A549 (cell line): ENCODE measurements around the gene CSNK1E. TPM values are rescaled to one million over a fixed set of nuclear protein-coding genes. Genes with fewer than 3 reads are reported as not detected.

Experiments used
- ATAC-seq, 2 experiments: fragments of 200-7000 bp in 1 of 2; fragments of >200 bp in 1 of 2; cut with Nextera tagmentation in 1 of 2; cut with Tn5 transposase in 1 of 2; 3 replicates each; pipeline versions ENCODE4 v1.8.0 to v1.9.1; 2018 to 2020; ENCODE audit warnings: mild to moderate bottlenecking in 1 of 2, moderate library complexity in 1 of 2
- CTCF ChIA-PET: fragments of 300-600 bp; sonication (Branson Sonifier 250); formaldehyde crosslinking; extraction: SDS; loops from one replicate; lab custom pipeline; 2021; ENCODE audit warnings: antibody characterized with exemption, inconsistent platforms; lab: Yijun Ruan, JAX
- POLR2A ChIA-PET: fragments of 350-600 bp; formaldehyde crosslinking; extraction: SDS; loops from one replicate; lab custom pipeline; 2021; ENCODE audit warnings: antibody characterized with exemption, inconsistent platforms; lab: Yijun Ruan, JAX
- DNase-seq, 2 experiments: peaks; one replicate each; pipeline versions ENCODE4 v3.0.0 to v3.0.0-alpha.2; 2011 to 2016; ENCODE audit warnings: low read depth in 1 of 2, low spot score in 1 of 2
- FAIRE-seq: peaks from 2 replicates; lab custom pipeline; 2011; peaks lifted over from hg19 to GRCh38; lab: Jason Lieb, UNC
- H3K27ac ChIP-seq, 2 experiments: fragments of >200 bp; sonication (Bioruptor Twin); formaldehyde crosslinking; 3 replicates each; pipeline ENCODE4 v1.5.1; 2016 to 2017
- H3K4me1 ChIP-seq: fragments of >200 bp; sonication (Bioruptor Twin); formaldehyde crosslinking; 3 replicates; pipeline ENCODE4 v1.6.1; 2016
- H3K4me2 ChIP-seq: fragments of >200 bp; sonication (Bioruptor Twin); formaldehyde crosslinking; 3 replicates; pipeline ENCODE4 v1.6.1; 2016
- H3K4me3 ChIP-seq: fragments of >200 bp; sonication (Bioruptor Twin); formaldehyde crosslinking; 3 replicates; pipeline ENCODE4 v1.5.1; 2016
- H3K9me3 ChIP-seq: fragments of >200 bp; sonication (Bioruptor Twin); formaldehyde crosslinking; 3 replicates; pipeline ENCODE4 v1.6.1; 2016
- CBX2 ChIP-seq: fragments of 200-600 bp; sonication (generic); IDR thresholded peaks from 2 replicates; pipeline ENCODE4 v1.6.1; 2016; ENCODE audit warnings: low read depth, mild to moderate bottlenecking, borderline replicate concordance
- CEBPB ChIP-seq, 2 experiments: fragments of >200 bp in 1 of 2; sonication (Bioruptor Twin) in 1 of 2; formaldehyde crosslinking in 1 of 2; IDR thresholded peaks; 2 replicates each; pipeline ENCODE4 v1.6.1; 2012 to 2016
- CHD2 ChIP-seq: fragments of 150-350 bp; IDR thresholded peaks from 2 replicates; pipeline ENCODE4 v1.6.1; 2014; ENCODE audit warnings: low read length; ENCODE audit not compliant: partially characterized antibody
- EHF ChIP-seq: fragments of 250-450 bp; sonication (Bioruptor Pico); IDR thresholded peaks from 2 replicates; pipeline ENCODE4 v1.5.0; 2020; ENCODE audit warnings: mild to moderate bottlenecking
- ESRRA ChIP-seq: fragments of 150-350 bp; IDR thresholded peaks from 2 replicates; pipeline ENCODE4 v1.6.1; 2014; ENCODE audit warnings: mild to moderate bottlenecking, low read length, borderline replicate concordance
- FOSB ChIP-seq: fragments of 250-450 bp; sonication (Bioruptor Pico); IDR thresholded peaks from 2 replicates; pipeline ENCODE4 v1.5.0; 2020; ENCODE audit warnings: mild to moderate bottlenecking, moderate library complexity
- FOXS1 ChIP-seq: fragments of 250-450 bp; sonication (Bioruptor Pico); IDR thresholded peaks from 2 replicates; pipeline ENCODE4 v1.5.0; 2020; ENCODE audit warnings: mild to moderate bottlenecking, moderate library complexity
- GATA3 ChIP-seq: IDR thresholded peaks from 2 replicates; pipeline ENCODE4 v1.6.1; 2012; ENCODE audit warnings: borderline replicate concordance
- HEYL ChIP-seq: fragments of 250-450 bp; sonication (Bioruptor Pico); IDR thresholded peaks from 2 replicates; pipeline ENCODE4 v1.8.0; 2021; ENCODE audit warnings: mild to moderate bottlenecking, moderate library complexity
- HOXA7 ChIP-seq: fragments of 250-450 bp; sonication (Bioruptor Pico); IDR thresholded peaks from 2 replicates; pipeline ENCODE4 v1.5.0; 2020; ENCODE audit warnings: mild to moderate bottlenecking, moderate library complexity
- HOXB13 ChIP-seq: fragments of 250-450 bp; sonication (Bioruptor Pico); IDR thresholded peaks from 2 replicates; pipeline ENCODE4 v1.5.0; 2020; ENCODE audit warnings: low read depth, mild to moderate bottlenecking, moderate library complexity
- JUN ChIP-seq, 2 experiments: fragments of >200 bp; sonication (Bioruptor Twin); formaldehyde crosslinking; IDR thresholded peaks; 2 replicates in 1 of 2; 3 replicates in 1 of 2; pipeline ENCODE4 v1.6.1; 2016 to 2017
- MAFK ChIP-seq: fragments of 450-650 bp; IDR thresholded peaks from 2 replicates; pipeline ENCODE4 v1.6.1; 2014; ENCODE audit not compliant: partially characterized antibody
- MYC ChIP-seq: IDR thresholded peaks from 2 replicates; pipeline ENCODE4 v1.6.1; 2012; ENCODE audit warnings: mild to moderate bottlenecking, inconsistent platforms, low read length, improper control_type of control experiment, borderline replicate concordance
- NPAS2 ChIP-seq: fragments of 250-450 bp; sonication (Bioruptor Pico); IDR thresholded peaks from 2 replicates; pipeline ENCODE4 v1.8.0; 2022; ENCODE audit warnings: mild to moderate bottlenecking, moderate library complexity, borderline replicate concordance
- NR3C1 ChIP-seq: fragments of >200 bp; sonication (Bioruptor Twin); formaldehyde crosslinking; IDR thresholded peaks from 3 replicates; pipeline ENCODE4 v1.6.1; 2017
- POLR2A ChIP-seq: IDR thresholded peaks from 2 replicates; pipeline ENCODE4 v1.6.1; 2012; ENCODE audit warnings: mild to moderate bottlenecking, low read length
- RAD21 ChIP-seq, 2 experiments: fragments of >200 bp in 1 of 2; sonication (Bioruptor Twin) in 1 of 2; formaldehyde crosslinking in 1 of 2; IDR thresholded peaks in 1 of 2; conservative IDR thresholded peaks in 1 of 2; 2 replicates in 1 of 2; 3 replicates in 1 of 2; pipeline ENCODE4 v1.6.1; 2012 to 2018; ENCODE audit warnings: inconsistent platforms in 1 of 2
- RARB ChIP-seq: fragments of 250-450 bp; sonication (Bioruptor Pico); IDR thresholded peaks from 2 replicates; pipeline ENCODE4 v1.8.0; 2021; ENCODE audit warnings: mild to moderate bottlenecking, moderate library complexity
- RCOR1 ChIP-seq: fragments of 150-350 bp; IDR thresholded peaks from 2 replicates; pipeline ENCODE4 v1.6.1; 2014; ENCODE audit warnings: antibody characterized with exemption, low read length, low read depth
- SREBF2 ChIP-seq: fragments of 450-650 bp; IDR thresholded peaks from 2 replicates; pipeline ENCODE4 v1.6.1; 2014; ENCODE audit warnings: mild to moderate bottlenecking, moderate library complexity
- TFCP2L1 ChIP-seq: fragments of 250-450 bp; sonication (Bioruptor Pico); IDR thresholded peaks from 2 replicates; pipeline ENCODE4 v1.5.0; 2021; ENCODE audit warnings: mild to moderate bottlenecking
- TP53 ChIP-seq: fragments of 250-450 bp; sonication (Bioruptor Pico); IDR thresholded peaks from 2 replicates; pipeline ENCODE4 v1.5.0; 2021; ENCODE audit warnings: mild to moderate bottlenecking, moderate library complexity
- ZFP36 ChIP-seq: fragments of 450-650 bp; IDR thresholded peaks from 2 replicates; pipeline ENCODE4 v1.6.1; 2014; ENCODE audit warnings: borderline replicate concordance; ENCODE audit not compliant: partially characterized antibody
- ZSCAN20 ChIP-seq: fragments of 250-450 bp; sonication (Bioruptor Pico); IDR thresholded peaks from 2 replicates; pipeline ENCODE4 v1.8.0; 2022; ENCODE audit warnings: mild to moderate bottlenecking, moderate library complexity
- WGBS: methylation state at CpG from one replicate; pipeline ENCODE4 v1.1.6; 2017; ENCODE audit errors: missing lambda C conversion rate; 5-methylcytosine and 5-hydroxymethylcytosine counted together
- polyA plus RNA-seq, 4 experiments: library from polyadenylated mRNA; depleted of rRNA in 3 of 4; stranded (reverse); fragments of >200 nt; fragmentation: RNase III in 1 of 4; extraction: RNeasy Plus Mini Kit Qiagen cat#74134 plus additional on column Dnase treatment in 1 of 4; gene quantifications; 2 replicates in 3 of 4; 3 replicates in 1 of 4; pipeline ENCODE4 v1.2.3, GENCODE V29; 2011 to 2017
- TF ChIP-seq, protein P1 (sequence below): fragments of >200 bp; sonication (Bioruptor Twin); formaldehyde crosslinking; IDR thresholded peaks from 3 replicates; pipeline ENCODE4 v1.6.1; 2016
- TF ChIP-seq, protein P2 (sequence below): fragments of 250-450 bp; sonication (Bioruptor Pico); IDR thresholded peaks from 2 replicates; pipeline ENCODE4 v1.5.0; 2020; ENCODE audit warnings: low read depth, mild to moderate bottlenecking, moderate library complexity

The CSNK1E gene
- polyA plus RNA-seq, 2 of the 4 experiments (the other 2 are of a cell fraction) = 59.3 to 60.9 TPM

DNA sequence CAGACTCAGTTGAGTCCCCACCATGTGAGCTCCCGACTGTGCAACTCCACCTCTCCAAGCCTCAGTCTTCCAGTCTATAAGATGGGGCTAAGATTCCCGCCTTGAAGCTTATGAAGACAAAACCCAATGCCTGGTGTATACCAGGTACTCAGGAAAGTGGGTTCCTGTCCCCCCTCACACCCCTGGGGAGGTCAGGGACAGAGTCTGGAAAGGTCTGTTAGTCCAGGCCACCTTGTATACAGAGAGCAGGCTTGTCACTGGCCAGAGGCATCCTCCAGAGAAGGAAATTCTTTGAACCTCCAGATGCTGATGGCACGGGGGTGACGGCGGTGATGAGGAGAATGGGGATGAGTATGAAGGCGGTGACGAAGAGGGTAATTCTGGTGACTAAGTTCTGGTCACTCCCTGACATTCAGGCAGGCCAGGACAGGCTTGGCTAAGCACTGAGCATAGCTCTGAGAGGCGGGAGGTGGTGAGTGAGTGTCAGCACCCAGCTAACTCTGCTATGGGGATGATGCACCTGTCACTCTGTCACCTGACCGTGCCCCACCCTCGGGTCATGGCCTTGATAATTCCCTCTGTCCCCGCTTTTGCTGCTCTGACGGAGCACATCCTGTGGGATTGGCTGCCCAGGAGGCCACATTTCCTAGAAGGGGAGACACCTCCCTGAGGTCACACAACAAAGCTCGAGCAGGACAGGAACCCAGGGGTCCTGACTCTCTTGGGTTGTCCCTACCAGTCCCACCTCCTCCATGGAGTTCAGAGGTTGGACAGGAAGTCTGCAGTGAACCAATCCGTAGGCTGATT, 30.9 kb upstream of the CSNK1E start:
- Histone ChIP-seq H3K9me3 (no peaks in the 10 kb centered on the region), H3K4me1 (no peaks in the 10 kb centered on the region), H3K4me3 (no peak overlapping the region), H3K27ac (no peak overlapping the region), H3K4me2 (no peak overlapping the region)
- ATAC-seq (no peak), FAIRE-seq (no peak), DNase-seq (no peak)
- WGBS = 73% methylated on average over 11 of the region's 14 CpGs
- TF ChIP-seq FOXS1 (CRISPR knock-in tag) (no peak), TFCP2L1 (CRISPR knock-in tag) (no peak), RCOR1 (no peak), CBX2 (no peak), ZFP36 (no peak), TP53 (CRISPR knock-in tag) (no peak), CHD2 (no peak), JUN (IDR thresholded peaks at IDR 0.05) (no peak)
- TF ChIP-seq, protein P1, sequence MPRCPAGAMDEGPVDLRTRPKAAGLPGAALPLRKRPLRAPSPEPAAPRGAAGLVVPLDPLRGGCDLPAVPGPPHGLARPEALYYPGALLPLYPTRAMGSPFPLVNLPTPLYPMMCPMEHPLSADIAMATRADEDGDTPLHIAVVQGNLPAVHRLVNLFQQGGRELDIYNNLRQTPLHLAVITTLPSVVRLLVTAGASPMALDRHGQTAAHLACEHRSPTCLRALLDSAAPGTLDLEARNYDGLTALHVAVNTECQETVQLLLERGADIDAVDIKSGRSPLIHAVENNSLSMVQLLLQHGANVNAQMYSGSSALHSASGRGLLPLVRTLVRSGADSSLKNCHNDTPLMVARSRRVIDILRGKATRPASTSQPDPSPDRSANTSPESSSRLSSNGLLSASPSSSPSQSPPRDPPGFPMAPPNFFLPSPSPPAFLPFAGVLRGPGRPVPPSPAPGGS = no peak
- POLR2A ChIA-PET = no interaction called here
- CTCF ChIA-PET = interaction anchor here (0.6 to 0.8 kb wide), 2 partner anchors 296 to 311 kb away, joined by 3 read pairs; no protein-coding TSS in a partner anchor

DNA sequence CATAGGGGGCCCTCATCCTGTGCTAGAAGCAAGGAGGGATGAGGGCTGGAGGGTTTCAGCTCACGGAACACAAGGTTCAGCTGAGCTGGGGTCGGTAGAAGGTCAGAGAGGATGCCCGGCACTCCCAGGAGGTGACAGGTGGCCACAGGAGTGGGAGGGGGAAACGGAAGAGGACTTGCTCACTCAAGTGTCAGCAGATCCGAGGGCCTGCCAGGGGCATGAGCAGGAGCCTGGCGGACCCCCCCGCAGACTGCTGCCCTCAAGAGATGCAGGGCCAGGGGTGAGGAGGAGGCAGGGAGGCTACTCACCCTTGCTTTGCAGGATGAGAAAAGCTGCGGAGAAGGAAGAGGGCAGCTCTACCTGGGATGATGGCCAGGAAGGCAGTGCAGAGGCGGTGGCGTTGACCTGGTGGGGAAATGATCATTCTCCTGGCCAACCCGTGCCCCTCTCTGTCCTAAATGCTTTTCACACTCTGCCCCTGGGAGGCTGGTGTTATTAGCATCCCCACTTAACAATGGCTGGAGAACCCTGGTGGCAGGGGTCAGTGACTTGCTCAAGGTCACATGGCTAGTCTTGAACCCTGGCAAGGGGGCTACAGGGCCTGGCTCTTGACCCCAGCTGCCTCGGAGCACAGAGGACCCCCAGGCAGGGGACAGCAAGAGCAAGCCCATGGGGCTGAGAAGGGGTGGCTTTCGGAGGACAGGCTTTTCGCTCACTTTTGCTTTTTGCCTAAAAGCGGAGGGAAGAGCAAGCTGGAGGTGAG, 30.1 kb upstream of the CSNK1E start:
- H3K4me3 ChIP-seq = no peak overlapping the region
- no peak for TF ChIP-seq GATA3
- H3K4me2 ChIP-seq = no peak overlapping the region
- ATAC-seq (no peak; a peak in 1 of 6 replicates), DNase-seq (no peak), FAIRE-seq (no peak)
- ChIA-PET CTCF (interaction anchor here (0.5 to 1.4 kb wide), 6 partner anchors 20 to 378 kb away, joined by 3 read pairs; no protein-coding TSS in a partner anchor), POLR2A (no interaction called here)
- WGBS = 80% methylated on average over 11 of the region's 15 CpGs
- H3K4me1 ChIP-seq = no peaks in the 10 kb centered on the region
- H3K9me3 ChIP-seq = no peaks in the 10 kb centered on the region
- H3K27ac ChIP-seq = no peak overlapping the region

DNA sequence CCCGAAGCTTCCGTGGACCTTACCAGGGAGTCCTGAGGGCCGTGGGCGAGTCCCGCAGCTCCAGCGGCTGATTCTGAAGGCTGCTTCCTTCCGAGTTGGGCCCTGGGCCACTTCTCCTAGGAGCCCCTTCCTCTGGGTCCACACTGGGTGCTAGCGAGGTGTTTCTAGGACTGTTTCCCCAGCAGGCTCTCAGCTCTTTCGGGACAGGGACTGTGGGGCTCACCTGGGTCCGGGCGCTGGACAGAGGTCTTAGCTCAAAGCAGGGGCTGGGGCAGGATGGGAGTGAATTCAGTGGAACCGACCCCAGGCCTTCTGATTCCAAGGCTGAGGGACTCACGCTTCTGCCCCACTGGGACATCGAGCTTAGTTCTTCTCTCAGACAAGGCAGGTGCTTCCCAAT, 29.3 kb upstream of the CSNK1E start:
- H3K4me2 ChIP-seq = no peak overlapping the region
- no peaks in the 10 kb centered on the region for H3K9me3 ChIP-seq
- DNase-seq (no peak), ATAC-seq (no peak), FAIRE-seq (no peak)
- 89% methylated on average over 8 of the region's 14 CpGs for WGBS
- H3K27ac ChIP-seq = no peak overlapping the region
- ChIA-PET POLR2A (no interaction called here), CTCF (interaction anchor here (0.5 to 1.4 kb wide), 5 partner anchors 21 to 378 kb away, joined by 3 read pairs; no protein-coding TSS in a partner anchor)
- H3K4me3 ChIP-seq = no peak overlapping the region
- TF ChIP-seq ESRRA = no peak
- no peaks in the 10 kb centered on the region for H3K4me1 ChIP-seq

DNA sequence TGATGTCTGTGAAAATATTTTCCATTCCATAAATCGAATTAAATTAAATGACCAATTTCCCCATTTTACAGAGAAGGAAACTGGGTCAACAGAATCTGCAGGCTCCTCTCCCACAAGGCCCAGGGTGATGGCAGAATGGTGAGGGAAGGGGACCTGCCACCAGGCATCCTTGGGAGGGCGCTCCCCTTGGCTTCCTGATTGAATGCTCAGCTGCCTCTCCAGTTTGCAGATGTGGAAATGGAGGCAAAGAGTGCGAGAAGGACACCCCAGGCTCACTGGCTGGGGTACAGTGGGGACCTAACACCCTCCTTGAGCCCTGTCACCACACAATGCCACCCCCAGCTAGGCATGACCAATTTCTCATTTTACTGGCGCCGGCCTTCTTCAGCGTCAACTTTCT, 28.5 kb upstream of the CSNK1E start:
- FAIRE-seq (no peak), ATAC-seq (no peak), DNase-seq (no peak)
- Histone ChIP-seq H3K4me2 (no peak overlapping the region), H3K4me3 (no peak overlapping the region), H3K27ac (no peak overlapping the region), H3K9me3 (no peaks in the 10 kb centered on the region), H3K4me1 (no peaks in the 10 kb centered on the region)
- ChIA-PET POLR2A (no interaction called here), CTCF (interaction anchor here (1.0 to 1.2 kb wide), 2 partner anchors 74 to 276 kb away, joined by 3 read pairs; no protein-coding TSS in a partner anchor)
- WGBS = 92% methylated on average over 6 of the region's 6 CpGs
- TF ChIP-seq POLR2A (no peak), HOXA7 (CRISPR knock-in tag) (no peak), RARB (CRISPR knock-in tag) (no peak), NPAS2 (CRISPR knock-in tag) (no peak), ZFP36 (no peak), CEBPB (IDR thresholded peaks at IDR 0.05) (no peak), EHF (CRISPR knock-in tag) (no peak), NR3C1 (no peak), HOXB13 (CRISPR knock-in tag) (no peak), ZSCAN20 (CRISPR knock-in tag) (no peak), MYC (no peak), RAD21 (conservative IDR thresholded peaks at IDR 0.05 in 1 of 2, IDR thresholded peaks at IDR 0.05 in 1 of 2) (no peak), MAFK (no peak), HEYL (CRISPR knock-in tag) (no peak), TFCP2L1 (CRISPR knock-in tag) (no peak), FOSB (CRISPR knock-in tag) (no peak), SREBF2 (no peak)
- TF ChIP-seq, protein P1 = no peak
- TF ChIP-seq, protein P2, sequence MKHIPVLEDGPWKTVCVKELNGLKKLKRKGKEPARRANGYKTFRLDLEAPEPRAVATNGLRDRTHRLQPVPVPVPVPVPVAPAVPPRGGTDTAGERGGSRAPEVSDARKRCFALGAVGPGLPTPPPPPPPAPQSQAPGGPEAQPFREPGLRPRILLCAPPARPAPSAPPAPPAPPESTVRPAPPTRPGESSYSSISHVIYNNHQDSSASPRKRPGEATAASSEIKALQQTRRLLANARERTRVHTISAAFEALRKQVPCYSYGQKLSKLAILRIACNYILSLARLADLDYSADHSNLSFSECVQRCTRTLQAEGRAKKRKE (CRISPR knock-in tag) = no peak
